ENCODE results near the gene MLLT6.

Gene MLLT6

DNA sequence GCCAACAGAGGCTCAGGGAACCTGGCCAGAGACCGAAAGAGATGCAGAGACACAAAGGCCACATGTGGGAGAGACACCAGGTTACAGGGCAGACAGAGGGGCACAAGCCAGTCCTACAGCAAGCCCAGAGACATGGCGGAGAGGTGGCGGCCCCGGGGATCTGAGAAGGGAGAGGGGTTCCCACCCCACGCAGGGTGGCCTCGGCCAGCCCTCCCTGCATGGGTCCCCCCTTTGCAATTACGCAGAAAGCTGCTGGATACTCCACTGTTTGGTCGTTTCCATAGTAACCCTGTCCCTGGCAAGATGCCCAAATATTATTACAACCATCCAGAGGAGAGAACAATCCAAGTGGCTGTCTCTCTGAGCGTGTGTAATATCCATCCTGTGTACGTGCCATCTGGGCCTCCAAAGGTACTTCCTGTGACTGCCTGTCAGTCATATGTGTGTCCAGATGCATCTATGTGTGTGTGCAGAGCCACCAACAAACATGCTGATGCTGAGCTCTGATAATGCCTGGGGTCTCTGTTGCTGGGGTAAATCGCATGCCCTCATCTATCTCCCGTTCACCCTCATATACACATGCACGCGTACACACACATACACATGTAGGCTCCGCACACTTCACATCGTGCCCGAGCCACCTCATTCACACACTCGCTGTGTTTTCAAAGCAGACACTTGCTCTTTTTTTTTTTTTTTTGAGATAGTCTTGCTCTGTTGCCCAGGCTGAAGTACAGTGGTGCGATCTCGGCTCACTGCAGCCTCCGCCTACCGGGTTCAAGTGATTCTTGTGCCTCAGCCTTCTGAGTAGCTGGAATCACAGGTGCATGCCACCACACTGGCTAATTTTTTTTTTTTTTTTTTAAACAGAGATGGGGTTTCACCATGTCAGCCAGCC is 37.6 kb downstream of the MLLT6 start:
- Histone ChIP-seq H3K27me3 (ENCODE audit: control insufficient read depth in 1 of 2, insufficient read depth in 1 of 2, low read length in 2 of 2) (no peaks in the 10 kb centered on the region), H3K4me3 (ENCODE audit: insufficient read depth in 1 of 2, low read depth in 1 of 2, low read length in 2 of 2) (peak overlapping the region in 1 of 2 experiments; percentile 7), H3K9me3 (ENCODE audit: control insufficient read depth, low read length) (no peaks in the 10 kb centered on the region), H3K36me3 (ENCODE audit: control insufficient read depth in 1 of 2, insufficient read depth in 2 of 2, low read depth in 1 of 2, low read length in 2 of 2) (peaks cover 24 to 49% of the 10 kb centered on the region in 2 experiments), H3K27ac (ENCODE audit: low read length, poor library complexity, severe bottlenecking) (no peak overlapping the region), H4K8ac (ENCODE audit: low read length) (no peak overlapping the region), H3K4me2 (ENCODE audit: low read length, poor library complexity, severe bottlenecking) (no peak overlapping the region), H2BK120ac (ENCODE audit: low read depth, low read length) (no peak overlapping the region), H3K14ac (ENCODE audit: low read length in 2 of 2) (peak overlapping the region in 1 of 2 experiments; percentile 64), H2BK12ac (ENCODE audit: low read length in 2 of 2) (no peak overlapping the region), H3K79me1 (replicated peaks; ENCODE audit: low read length, poor library complexity, severe bottlenecking) (peaks cover 29% of the 10 kb centered on the region), H4K91ac (ENCODE audit: low read length) (no peak overlapping the region), H3K23ac (ENCODE audit: low read length in 2 of 2) (peak overlapping the region in 1 of 2 experiments; percentile 17), H2AK5ac (ENCODE audit: low read length, severe bottlenecking) (no peak overlapping the region), H3K18ac (ENCODE audit: low read depth in 1 of 2, low read length in 2 of 2) (no peak overlapping the region), H2BK5ac (ENCODE audit: low read depth, low read length, poor library complexity, severe bottlenecking) (no peak overlapping the region), H2AFZ (ENCODE audit: low read depth, low read length) (no peak overlapping the region), H3K4ac (ENCODE audit: low read depth in 1 of 2, low read length in 2 of 2) (no peak overlapping the region), H3K9ac (ENCODE audit: low read length) (peak overlapping the region; percentile 84), H2BK15ac (ENCODE audit: low read depth, poor library complexity, severe bottlenecking) (no peak overlapping the region), H3K4me1 (ENCODE audit: control insufficient read depth, insufficient read depth, low read depth, low read length) (peaks cover 37% of the 10 kb centered on the region)
- DNase-seq, result peak; percentile 77
- 83% methylated on average over 21 of the region's 22 CpGs for WGBS

DNA sequence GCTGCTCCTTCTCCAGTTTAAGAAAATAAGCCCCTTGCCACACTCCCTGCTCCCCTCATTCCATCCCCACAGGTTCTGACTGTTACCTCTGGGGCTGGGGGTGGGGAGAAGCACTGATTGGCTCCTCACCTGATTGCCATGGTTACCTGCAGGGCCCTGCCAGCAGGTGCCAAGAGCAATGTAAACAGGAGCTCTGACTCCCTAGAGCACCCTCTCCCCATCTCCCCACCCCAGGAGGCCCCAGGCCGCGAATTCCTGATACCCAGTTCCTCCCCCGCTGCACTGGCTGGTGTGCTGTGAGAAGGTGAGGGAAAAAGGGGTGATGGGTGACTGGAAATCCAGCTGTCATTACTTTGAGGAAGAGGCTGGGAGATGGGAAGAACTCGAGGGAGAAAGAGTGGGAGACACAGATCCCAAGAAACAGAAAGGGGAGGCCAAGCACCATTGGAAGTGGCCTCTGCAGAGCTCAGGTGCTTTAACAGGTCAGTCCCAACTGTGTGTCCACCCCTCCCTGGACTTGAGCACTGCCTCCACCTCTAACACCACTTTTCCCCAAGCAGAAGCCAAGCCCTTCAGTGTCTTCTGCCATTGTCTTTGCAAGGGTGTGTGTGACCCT is 38.6 kb downstream of the MLLT6 start:
- no peak overlapping the region for H3K4me2 ChIP-seq (ENCODE audit: low read length, poor library complexity, severe bottlenecking)
- H2AK5ac ChIP-seq (ENCODE audit: low read length, severe bottlenecking), result no peak overlapping the region
- no peak overlapping the region for H2BK5ac ChIP-seq (ENCODE audit: low read depth, low read length, poor library complexity, severe bottlenecking)
- no peak overlapping the region for H3K4me3 ChIP-seq (ENCODE audit: insufficient read depth in 1 of 2, low read depth in 1 of 2, low read length in 2 of 2)
- no peak overlapping the region for H4K8ac ChIP-seq (ENCODE audit: low read length)
- peaks cover 39% of the 10 kb centered on the region for H3K4me1 ChIP-seq (ENCODE audit: control insufficient read depth, insufficient read depth, low read depth, low read length)
- no peak overlapping the region for H2BK120ac ChIP-seq (ENCODE audit: low read depth, low read length)
- no peak overlapping the region for H4K91ac ChIP-seq (ENCODE audit: low read length)
- H3K23ac ChIP-seq (ENCODE audit: low read length in 2 of 2), result no peak overlapping the region
- no peak overlapping the region for H3K27ac ChIP-seq (ENCODE audit: low read length, poor library complexity, severe bottlenecking)
- no peak overlapping the region for H3K4ac ChIP-seq (ENCODE audit: low read depth in 1 of 2, low read length in 2 of 2)
- no peaks in the 10 kb centered on the region for H3K27me3 ChIP-seq (ENCODE audit: control insufficient read depth in 1 of 2, insufficient read depth in 1 of 2, low read length in 2 of 2)
- 86% methylated on average over 4 of the region's 4 CpGs for WGBS
- no peak overlapping the region for H2BK15ac ChIP-seq (ENCODE audit: low read depth, poor library complexity, severe bottlenecking)
- no peak overlapping the region for H2AFZ ChIP-seq (ENCODE audit: low read depth, low read length)
- H3K79me1 ChIP-seq (replicated peaks; ENCODE audit: low read length, poor library complexity, severe bottlenecking), result peaks cover 26% of the 10 kb centered on the region
- H3K9ac ChIP-seq (ENCODE audit: low read length), result no peak overlapping the region
- H3K18ac ChIP-seq (ENCODE audit: low read depth in 1 of 2, low read length in 2 of 2), result no peak overlapping the region
- DNase-seq, result no peak
- no peak overlapping the region for H2BK12ac ChIP-seq (ENCODE audit: low read length in 2 of 2)
- H3K9me3 ChIP-seq (ENCODE audit: control insufficient read depth, low read length), result no peaks in the 10 kb centered on the region
- no peak overlapping the region for H3K14ac ChIP-seq (ENCODE audit: low read length in 2 of 2)
- H3K36me3 ChIP-seq (ENCODE audit: control insufficient read depth in 1 of 2, insufficient read depth in 2 of 2, low read depth in 1 of 2, low read length in 2 of 2), result peaks cover 14 to 40% of the 10 kb centered on the region in 2 experiments

DNA sequence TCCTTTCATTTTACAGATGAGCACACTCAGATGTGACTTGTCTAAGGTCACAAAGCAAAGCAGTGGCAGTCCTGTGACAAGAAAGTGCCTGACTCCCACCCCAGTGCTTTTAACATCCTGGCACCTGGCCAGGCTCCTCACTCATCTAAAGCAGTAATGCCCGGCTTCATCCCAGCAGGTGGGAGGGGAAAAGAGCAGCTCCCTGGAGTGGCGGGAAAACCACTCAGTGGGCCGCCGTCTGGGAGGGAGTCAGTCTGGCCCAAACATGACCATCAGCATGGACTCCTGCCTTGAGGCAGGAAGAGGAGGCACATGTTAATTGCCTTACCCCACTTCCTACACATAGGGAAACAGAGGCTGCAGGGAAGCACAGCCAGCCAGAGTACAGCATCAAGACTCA is 40.5 kb downstream of the MLLT6 start:
- no peak overlapping the region for H3K27ac ChIP-seq (ENCODE audit: low read length, poor library complexity, severe bottlenecking)
- no peaks in the 10 kb centered on the region for H3K9me3 ChIP-seq (ENCODE audit: control insufficient read depth, low read length)
- H2BK15ac ChIP-seq (ENCODE audit: low read depth, poor library complexity, severe bottlenecking), result no peak overlapping the region
- H2BK12ac ChIP-seq (ENCODE audit: low read length in 2 of 2), result no peak overlapping the region
- no peak overlapping the region for H2BK5ac ChIP-seq (ENCODE audit: low read depth, low read length, poor library complexity, severe bottlenecking)
- H2AFZ ChIP-seq (ENCODE audit: low read depth, low read length), result no peak overlapping the region
- H3K23ac ChIP-seq (ENCODE audit: low read length in 2 of 2), result no peak overlapping the region
- H3K4ac ChIP-seq (ENCODE audit: low read depth in 1 of 2, low read length in 2 of 2), result no peak overlapping the region
- no peak for DNase-seq
- WGBS, result 57% methylated on average over 4 of the region's 4 CpGs
- H2AK5ac ChIP-seq (ENCODE audit: low read length, severe bottlenecking), result no peak overlapping the region
- peaks cover 54% of the 10 kb centered on the region for H3K4me1 ChIP-seq (ENCODE audit: control insufficient read depth, insufficient read depth, low read depth, low read length)
- no peak overlapping the region for H3K18ac ChIP-seq (ENCODE audit: low read depth in 1 of 2, low read length in 2 of 2)
- peak overlapping the region in 1 of 2 experiments; percentile 38 for H3K14ac ChIP-seq (ENCODE audit: low read length in 2 of 2)
- H3K9ac ChIP-seq (ENCODE audit: low read length), result peak overlapping the region; percentile 95
- no peak overlapping the region for H4K91ac ChIP-seq (ENCODE audit: low read length)
- H3K27me3 ChIP-seq (ENCODE audit: control insufficient read depth in 1 of 2, insufficient read depth in 1 of 2, low read length in 2 of 2), result no peaks in the 10 kb centered on the region
- no peak overlapping the region for H2BK120ac ChIP-seq (ENCODE audit: low read depth, low read length)
- peaks cover 0 to 24% of the 10 kb centered on the region in 2 experiments for H3K36me3 ChIP-seq (ENCODE audit: control insufficient read depth in 1 of 2, insufficient read depth in 2 of 2, low read depth in 1 of 2, low read length in 2 of 2)
- H3K4me3 ChIP-seq (ENCODE audit: insufficient read depth in 1 of 2, low read depth in 1 of 2, low read length in 2 of 2), result no peak overlapping the region
- H3K4me2 ChIP-seq (ENCODE audit: low read length, poor library complexity, severe bottlenecking), result no peak overlapping the region
- no peak overlapping the region for H4K8ac ChIP-seq (ENCODE audit: low read length)
- H3K79me1 ChIP-seq (replicated peaks; ENCODE audit: low read length, poor library complexity, severe bottlenecking), result peaks cover 12% of the 10 kb centered on the region
